HG03558 (cell line): ENCODE data around the gene NANOS3.
"Not testable (repeated sequence)": the region's sequence is repeated elsewhere in the genome, so short reads cannot be mapped to it uniquely, and the experiment has no call there.

ENCODE experiments used
- ATAC-seq: cut with Tn5 transposase; IDR thresholded peaks from one replicate; pipeline ENCODE4 v1.9.1; 2021; ENCODE audit warnings: moderate number of reproducible peaks; ENCODE audit not compliant: unreplicated experiment; ENCODE audit errors: extremely low read depth

Gene NANOS3

DNA sequence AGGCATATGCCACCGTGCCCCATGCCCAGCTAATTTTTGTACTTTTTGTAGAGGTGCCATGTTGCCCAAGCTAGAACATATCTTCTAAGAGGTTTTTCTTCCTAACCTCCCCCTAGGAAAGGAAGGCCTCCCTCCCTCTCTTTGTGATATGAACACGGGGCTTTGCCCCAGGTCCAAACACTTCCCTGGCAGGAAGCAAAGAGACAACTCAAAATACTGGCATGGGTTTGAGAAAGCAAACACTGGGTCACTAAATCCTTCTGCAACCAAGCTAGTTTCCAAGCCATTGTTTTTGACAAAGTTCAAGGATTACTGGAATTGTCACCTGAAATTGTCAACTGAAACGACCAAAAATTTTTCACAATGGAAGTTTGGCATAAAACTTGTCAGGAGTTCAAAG is 37.8 kb downstream of the NANOS3 start:
- no peak for ATAC-seq

DNA sequence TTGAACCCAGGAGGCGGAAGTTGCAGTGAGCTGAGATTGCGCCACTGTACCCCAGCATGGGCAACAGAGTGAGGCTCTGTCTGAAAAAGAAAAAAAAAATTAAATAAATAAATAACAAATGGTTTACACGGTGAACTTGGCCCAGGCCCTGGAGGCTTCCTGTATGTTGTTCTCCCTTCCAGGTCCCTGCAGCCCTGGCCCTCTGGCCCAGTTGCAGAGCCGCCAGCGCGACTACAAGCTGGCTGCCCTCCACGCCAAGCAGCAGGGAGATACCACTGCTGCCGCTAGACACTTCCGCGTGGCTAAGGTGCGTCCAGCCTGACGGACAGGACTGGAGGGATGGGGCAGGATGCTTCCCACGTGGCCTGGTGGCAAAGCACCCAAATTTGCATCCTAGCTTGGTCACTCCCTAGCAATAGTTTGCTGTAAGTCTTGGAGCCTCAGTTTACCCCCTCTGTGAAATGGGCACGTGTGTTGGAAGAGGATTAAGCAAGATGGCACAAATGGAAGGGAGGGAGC is 41.0 kb downstream of the NANOS3 start:
- ATAC-seq, result no peak

DNA sequence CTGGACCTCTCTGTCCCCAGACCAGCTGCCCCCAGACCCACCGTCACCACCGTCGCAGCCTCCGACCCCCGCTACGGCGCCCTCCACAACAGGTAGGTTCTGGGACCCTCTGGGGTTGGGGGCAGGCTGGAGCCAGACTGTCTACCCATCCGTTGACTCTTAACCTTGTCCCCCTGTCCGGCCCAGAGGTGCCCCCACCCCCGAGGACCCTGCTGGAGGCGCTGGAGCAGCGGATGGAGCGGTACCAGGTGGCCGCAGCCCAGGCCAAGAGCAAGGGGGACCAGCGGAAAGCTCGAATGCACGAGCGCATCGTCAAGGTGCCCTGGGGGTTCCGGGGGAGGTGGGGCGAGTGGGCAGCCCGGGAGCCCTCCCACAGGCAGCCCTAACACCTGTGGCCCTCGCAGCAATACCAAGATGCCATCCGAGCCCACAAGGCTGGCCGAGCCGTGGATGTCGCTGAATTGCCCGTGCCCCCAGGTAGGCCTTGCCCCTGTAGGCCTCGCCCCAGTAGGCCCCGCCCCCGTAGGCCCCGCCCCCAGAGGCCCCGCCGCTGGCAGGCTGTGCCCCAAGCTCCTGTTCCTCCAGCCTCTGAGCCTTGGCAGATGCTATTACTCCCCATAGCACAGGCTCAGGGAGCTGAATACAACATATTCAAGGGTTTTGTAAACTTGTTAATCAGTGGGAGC is 41.9 kb downstream of the NANOS3 start:
- ATAC-seq, result no peak

- ATAC-seq, result no peak
Observed at GRCh38 chr19:13920524-13920923, 43.6 kb downstream of the NANOS3 start.

DNA sequence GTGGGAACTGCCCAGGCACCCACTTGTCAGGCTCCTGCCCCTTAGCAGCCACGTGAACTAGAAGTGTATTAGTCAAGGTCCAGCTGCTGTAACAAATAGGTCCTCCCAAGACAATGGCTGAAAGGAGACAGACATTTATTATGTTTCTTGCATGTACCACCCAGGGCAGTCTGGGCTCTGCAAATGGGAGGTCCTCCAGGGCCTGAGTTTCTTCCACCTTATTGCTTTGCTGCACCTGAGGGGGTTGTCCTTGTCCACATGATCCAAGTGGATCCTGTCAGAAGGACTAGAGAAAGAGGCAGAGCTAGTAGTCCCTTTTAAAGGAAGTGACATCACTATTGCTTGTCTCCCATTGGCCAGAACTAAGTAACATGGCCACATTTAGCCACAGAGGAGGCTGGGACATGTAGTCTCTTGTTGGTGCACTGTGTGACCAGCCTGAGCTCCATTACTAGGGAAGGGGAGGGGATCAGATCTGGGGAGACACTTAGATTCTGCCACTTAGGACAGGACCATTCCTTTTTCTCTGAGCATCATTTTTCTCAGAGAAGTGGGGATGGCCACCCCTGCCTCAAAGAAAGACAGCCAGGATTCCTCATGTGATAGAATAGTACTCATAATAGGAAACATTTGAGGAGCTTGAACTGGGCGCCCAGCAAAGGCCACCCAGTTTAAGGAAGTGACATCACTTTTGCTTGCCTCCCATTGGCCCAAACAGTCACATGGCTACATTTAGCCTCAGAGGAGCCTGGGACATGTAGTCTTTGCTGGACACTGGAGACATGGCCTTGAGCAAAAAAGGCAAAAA is 44.2 kb downstream of the NANOS3 start:
- ATAC-seq, result no peak

GRCh38 chr19:13922118-13922517 is 45.2 kb downstream of the NANOS3 start:
- not testable (repeated sequence) for ATAC-seq

DNA sequence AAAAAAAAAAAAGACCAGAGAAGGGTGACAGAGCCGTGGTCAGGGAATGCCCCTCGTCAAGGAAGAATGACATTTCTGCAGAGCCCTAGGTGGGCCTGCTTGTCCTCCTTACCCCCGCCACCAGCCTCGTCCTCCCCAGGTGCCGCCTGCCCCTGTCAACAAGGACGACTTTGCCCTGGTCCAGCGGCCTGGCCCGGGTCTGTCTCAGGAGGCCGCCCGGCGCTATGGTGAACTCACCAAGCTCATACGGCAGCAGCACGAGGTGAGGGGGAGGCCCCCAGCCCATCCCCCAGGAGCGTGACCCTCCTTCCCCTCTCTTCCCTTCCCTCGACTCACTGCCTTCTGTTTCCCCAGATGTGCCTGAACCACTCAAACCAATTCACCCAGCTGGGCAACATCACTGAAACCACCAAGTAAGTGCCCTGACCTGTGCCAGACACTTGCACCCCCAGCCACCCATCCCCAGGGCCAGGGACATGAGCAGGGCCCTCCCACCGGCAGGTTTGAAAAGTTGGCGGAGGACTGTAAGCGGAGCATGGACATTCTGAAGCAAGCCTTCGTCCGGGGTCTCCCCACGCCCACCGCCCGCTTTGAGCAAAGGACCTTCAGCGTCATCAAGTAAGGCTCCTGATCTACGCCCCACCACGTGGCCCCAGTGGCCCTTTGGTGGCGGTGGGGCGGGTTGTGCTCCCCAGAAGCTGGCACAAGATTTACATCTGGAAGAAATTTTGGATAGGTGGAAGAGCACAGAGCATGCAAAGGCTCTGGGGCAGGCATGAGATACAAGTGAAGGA is 46.5 kb downstream of the NANOS3 start:
- no peak for ATAC-seq

DNA sequence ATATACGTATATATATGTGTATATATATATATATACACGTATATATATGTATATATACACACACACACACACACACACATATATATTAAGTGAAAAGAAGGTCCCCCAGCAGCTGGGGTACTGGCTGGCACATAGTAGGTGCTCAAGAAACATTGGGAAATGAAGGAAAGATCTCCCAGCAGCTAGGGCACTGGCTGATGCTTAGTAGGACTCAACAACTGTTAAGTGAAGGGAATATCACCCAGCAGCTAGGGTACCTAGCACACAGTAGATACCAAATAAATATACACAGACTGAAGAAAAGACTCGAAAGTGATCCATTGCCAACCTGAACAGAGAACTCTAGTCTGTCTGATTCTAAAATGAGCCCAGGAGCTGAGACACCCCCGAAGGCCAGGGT is 49.1 kb downstream of the NANOS3 start:
- ATAC-seq, result no peak

GRCh38 chr19:13926715-13927114 is 49.8 kb downstream of the NANOS3 start:
- ATAC-seq, result no peak

GRCh38 chr19:13929340-13929739 is 52.4 kb downstream of the NANOS3 start:
- no peak for ATAC-seq

GRCh38 chr19:13929956-13930355 is 53.0 kb downstream of the NANOS3 start:
- no peak for ATAC-seq
